A673 (cell line): ENCODE data around the gene FBXL13. TPM values are rescaled to one million over a fixed set of nuclear protein-coding genes. Genes with fewer than 3 reads are reported as not detected.
A peak's percentile ranks its signal among the peaks of the same experiment; 100 is the strongest.

Source experiments
- BruUV-seq: library from RNA; stranded (reverse); fragments of 400-500 nt; replicated peaks from 2 replicates; lab custom pipeline; 2021; lab: Mats Ljungman, UMichigan
- CTCF ChIA-PET: fragments of 300-600 bp; sonication (Branson Sonifier 250); formaldehyde crosslinking; loops from one replicate; lab custom pipeline; 2022; ENCODE audit warnings: antibody characterized with exemption; lab: Charles Lee
- POLR2A ChIA-PET: fragments of 300-600 bp; sonication (Branson Sonifier 250); formaldehyde crosslinking; loops from one replicate; lab custom pipeline; 2022; ENCODE audit warnings: antibody characterized with exemption; ENCODE audit not compliant: low non-redundant PET; lab: Charles Lee
- DNase-seq: peaks from one replicate; pipeline ENCODE4 v3.0.0-alpha.2; 2015; ENCODE audit warnings: low spot score
- H3K27ac ChIP-seq: fragments of 200-600 bp; sonication (generic); 2 replicates; pipeline ENCODE4 v1.5.1; 2016; ENCODE audit warnings: mixed run types, low read depth, mild to moderate bottlenecking, mixed read lengths, antibody characterized with exemption, low read length; ENCODE audit not compliant: poor library complexity, severe bottlenecking
- H3K27me3 ChIP-seq: fragments of 200-600 bp; sonication (generic); replicated peaks from 2 replicates; pipeline ENCODE4 v1.6.1; 2017; ENCODE audit warnings: mixed run types, low read depth, mild to moderate bottlenecking, mixed read lengths, antibody characterized with exemption, low read length; ENCODE audit not compliant: insufficient read depth, poor library complexity
- H3K36me3 ChIP-seq: fragments of 200-600 bp; sonication (generic); 2 replicates; pipeline ENCODE4 v1.6.1; 2016; ENCODE audit warnings: mixed run types, mild to moderate bottlenecking, mixed read lengths, antibody characterized with exemption, low read length; ENCODE audit not compliant: insufficient read depth, poor library complexity, severe bottlenecking
- H3K4me1 ChIP-seq: fragments of 200-600 bp; sonication (generic); 2 replicates; pipeline ENCODE4 v1.6.1; 2017; ENCODE audit warnings: mixed run types, mild to moderate bottlenecking, mixed read lengths, antibody characterized with exemption, low read length; ENCODE audit not compliant: insufficient read depth, poor library complexity, severe bottlenecking
- H3K4me3 ChIP-seq: fragments of 200-600 bp; sonication (generic); 2 replicates; pipeline ENCODE4 v1.5.1; 2016; ENCODE audit warnings: low read depth, mixed run types, mild to moderate bottlenecking, mixed read lengths, low read length; ENCODE audit not compliant: poor library complexity, severe bottlenecking
- H3K9me3 ChIP-seq: fragments of 200-600 bp; sonication (generic); 2 replicates; pipeline ENCODE4 v1.6.1; 2016; ENCODE audit warnings: mixed run types, low read depth, mild to moderate bottlenecking, mixed read lengths, antibody characterized with exemption, low read length; ENCODE audit not compliant: poor library complexity, severe bottlenecking
- EZH2 ChIP-seq: fragments of 200-600 bp; sonication (generic); IDR thresholded peaks from 2 replicates; pipeline ENCODE4 v1.6.1; 2017; ENCODE audit warnings: borderline replicate concordance, low read depth, mild to moderate bottlenecking, mixed read lengths, antibody characterized with exemption, low read length; ENCODE audit not compliant: poor library complexity, severe bottlenecking
- intact Hi-C: fragments of 100-400 bp; cut with micrococcal nuclease; formaldehyde crosslinking; loops from one replicate; pipeline ENCODE4 v1.10.0; 2022; ENCODE audit not compliant: unreplicated experiment
- total RNA-seq: library from RNA; stranded (reverse); gene quantifications from 2 replicates; pipeline ENCODE4 v1.2.3, GENCODE V29; 2021
- TF ChIP-seq, protein P1 (sequence below): fragments of 300-800, 200-600 bp; sonication (generic); conservative IDR thresholded peaks from 2 replicates; pipeline ENCODE4 v1.5.1; 2017; ENCODE audit warnings: low read depth, mild to moderate bottlenecking, antibody characterized with exemption, low read length, moderate library complexity, mixed read lengths

FBXL13 gene
- total RNA-seq, 1 experiment from 2014 or later: 0.37 TPM

DNA sequence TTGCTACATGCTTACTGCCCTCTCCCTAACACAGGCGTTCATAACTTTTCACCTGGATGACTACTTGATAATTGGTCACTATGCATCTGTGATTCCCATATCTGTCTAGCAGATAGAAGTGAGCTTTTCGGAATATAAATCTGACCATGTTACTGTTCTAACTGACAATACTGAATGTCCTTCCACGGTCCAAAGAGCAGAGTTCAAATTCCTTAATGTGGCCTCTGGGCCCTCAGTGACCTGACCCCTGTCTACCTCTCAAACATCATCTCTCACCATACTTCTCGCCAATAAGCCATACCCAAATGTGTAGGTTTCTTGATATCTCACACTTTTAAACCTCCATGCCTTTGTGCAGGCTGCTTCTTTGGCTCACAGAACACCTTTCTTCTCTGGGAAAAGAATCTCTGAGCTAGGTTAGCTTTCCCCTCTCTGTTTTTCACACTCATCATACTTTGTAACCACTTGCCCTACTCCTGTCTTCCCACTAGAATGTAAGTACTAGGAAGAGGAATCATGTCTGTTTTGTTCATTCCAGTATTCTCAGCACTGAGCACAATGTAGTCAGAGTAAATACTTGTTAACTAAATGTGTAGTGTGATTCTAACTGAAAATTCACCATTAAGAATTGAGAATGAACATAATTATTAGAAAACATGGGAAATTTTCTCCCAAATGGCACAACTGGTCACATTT lies 201.0 kb downstream of the FBXL13 start:
- Histone ChIP-seq H3K36me3 (no peaks in the 10 kb centered on the region), H3K4me3 (no peak overlapping the region), H3K27me3 (peaks cover 56% of the 10 kb centered on the region), H3K4me1 (peaks cover 22% of the 10 kb centered on the region), H3K27ac (no peak overlapping the region), H3K9me3 (no peaks in the 10 kb centered on the region)
- POLR2A ChIA-PET: no interaction called here
- DNase-seq: no peak
- no peak for TF ChIP-seq EZH2
- TF ChIP-seq, protein P1, sequence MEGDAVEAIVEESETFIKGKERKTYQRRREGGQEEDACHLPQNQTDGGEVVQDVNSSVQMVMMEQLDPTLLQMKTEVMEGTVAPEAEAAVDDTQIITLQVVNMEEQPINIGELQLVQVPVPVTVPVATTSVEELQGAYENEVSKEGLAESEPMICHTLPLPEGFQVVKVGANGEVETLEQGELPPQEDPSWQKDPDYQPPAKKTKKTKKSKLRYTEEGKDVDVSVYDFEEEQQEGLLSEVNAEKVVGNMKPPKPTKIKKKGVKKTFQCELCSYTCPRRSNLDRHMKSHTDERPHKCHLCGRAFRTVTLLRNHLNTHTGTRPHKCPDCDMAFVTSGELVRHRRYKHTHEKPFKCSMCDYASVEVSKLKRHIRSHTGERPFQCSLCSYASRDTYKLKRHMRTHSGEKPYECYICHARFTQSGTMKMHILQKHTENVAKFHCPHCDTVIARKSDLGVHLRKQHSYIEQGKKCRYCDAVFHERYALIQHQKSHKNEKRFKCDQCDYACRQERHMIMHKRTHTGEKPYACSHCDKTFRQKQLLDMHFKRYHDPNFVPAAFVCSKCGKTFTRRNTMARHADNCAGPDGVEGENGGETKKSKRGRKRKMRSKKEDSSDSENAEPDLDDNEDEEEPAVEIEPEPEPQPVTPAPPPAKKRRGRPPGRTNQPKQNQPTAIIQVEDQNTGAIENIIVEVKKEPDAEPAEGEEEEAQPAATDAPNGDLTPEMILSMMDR: no peak
- CTCF ChIA-PET: no interaction called here
- intact Hi-C loops: loop anchor here (5.0 kb wide), 2 partner anchors 36 to 39 kb away; partner anchors contain the start of gene LRRC17
- no TSS peak for BruUV-seq

DNA sequence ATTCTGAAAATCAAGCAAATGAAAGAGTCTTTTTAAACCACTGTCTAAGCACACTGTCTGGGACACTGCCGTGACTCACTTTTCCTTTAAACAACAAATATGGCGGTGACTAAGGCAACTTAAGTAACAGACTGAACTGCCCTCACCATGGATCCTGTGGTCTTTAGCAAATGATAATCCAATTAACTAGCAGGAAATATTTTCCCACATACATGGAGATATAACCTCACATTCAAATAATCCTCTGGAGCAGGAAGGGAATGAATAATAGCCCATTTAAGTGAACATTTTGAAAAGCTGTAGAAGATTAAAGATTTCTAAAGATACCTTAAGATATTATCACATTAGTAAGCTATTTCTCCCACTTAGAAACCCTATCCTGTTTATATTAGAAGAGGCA lies 202.1 kb downstream of the FBXL13 start:
- H3K4me3 ChIP-seq: no peak overlapping the region
- no peaks in the 10 kb centered on the region for H3K36me3 ChIP-seq
- intact Hi-C loops: loop anchor here (5.0 kb wide), 2 partner anchors 35 to 40 kb away; partner anchors contain the start of gene LRRC17
- peaks cover 22% of the 10 kb centered on the region for H3K4me1 ChIP-seq
- H3K9me3 ChIP-seq: no peaks in the 10 kb centered on the region
- no peak overlapping the region for H3K27ac ChIP-seq
- TF ChIP-seq EZH2: no peak
- TF ChIP-seq, protein P1: no peak
- ChIA-PET POLR2A (no interaction called here), CTCF (interaction anchor here (0.7 to 0.8 kb wide), 2 partner anchors 190 to 193 kb away, joined by 3 to 9 read pairs; no protein-coding TSS in a partner anchor)
- H3K27me3 ChIP-seq: peaks cover 47% of the 10 kb centered on the region
- BruUV-seq: no TSS peak
- DNase-seq: peak; percentile 96

DNA sequence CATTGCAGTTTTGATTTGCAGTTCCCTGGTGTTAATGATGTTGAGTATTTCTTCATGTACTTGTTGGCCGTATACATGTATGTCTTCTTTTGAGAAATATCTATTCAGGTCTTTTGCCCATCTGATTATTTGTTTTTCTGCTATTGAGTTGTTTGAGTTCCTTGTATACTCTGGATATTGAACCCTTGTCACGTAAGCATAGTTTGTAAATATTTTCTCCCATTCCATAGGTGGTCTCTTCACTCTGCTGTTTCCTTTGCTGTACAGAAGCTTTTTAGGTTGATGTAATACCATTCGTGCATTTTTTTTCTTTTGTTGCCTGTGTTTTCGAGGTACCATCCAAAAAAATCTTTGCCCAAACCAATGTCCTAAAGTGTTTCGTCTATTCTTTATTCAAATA lies 205.4 kb downstream of the FBXL13 start:
- TF ChIP-seq, protein P1: no peak
- TF ChIP-seq EZH2: no peak
- CTCF ChIA-PET: no interaction called here
- POLR2A ChIA-PET: no interaction called here
- no peak overlapping the region for H3K4me3 ChIP-seq
- no TSS peak for BruUV-seq
- H3K36me3 ChIP-seq: no peaks in the 10 kb centered on the region
- intact Hi-C loops: no loop called here
- H3K27ac ChIP-seq: no peak overlapping the region
- no peaks in the 10 kb centered on the region for H3K9me3 ChIP-seq
- DNase-seq: no peak
- H3K4me1 ChIP-seq: peaks cover 35% of the 10 kb centered on the region
- peaks cover 29% of the 10 kb centered on the region for H3K27me3 ChIP-seq
